Measurements from ENCODE around the gene LONRF3. TPM values are rescaled to one million over a fixed set of nuclear protein-coding genes. Genes with fewer than 3 reads are reported as not detected.
"Not testable (repeated sequence)": the region's sequence is repeated elsewhere in the genome, so short reads cannot be mapped to it uniquely, and the experiment has no call there.

LONRF3 gene
- total RNA-seq, 3 donors from 2014 or later: 8.1 to 16.2 (median 9.8) TPM

- H3K4me3 ChIP-seq: no peak overlapping the region
- ATAC-seq: no peak
- intact Hi-C loops (cut with DNase I, micrococcal nuclease): no loop called here
- no peak for TF ChIP-seq CTCF (IDR thresholded peaks at IDR 0.05)
- H3K36me3 ChIP-seq (ENCODE audit: low read depth): no peaks in the 10 kb centered on the region
- no peak for DNase-seq
- no peaks in the 10 kb centered on the region for H3K9me3 ChIP-seq
- no peaks in the 10 kb centered on the region for H3K4me1 ChIP-seq (ENCODE audit: low read depth)
These were observed 38.7 kb downstream of the LONRF3 start for GRCh38 chrX:119013164-119013563.

- DNase-seq: peak in 1 of 3 donors; percentile 4
- H3K4me1 ChIP-seq (ENCODE audit: low read depth): no peaks in the 10 kb centered on the region
- intact Hi-C loops (cut with DNase I, micrococcal nuclease): no loop called here
- peak; percentile 34 for ATAC-seq
- no peak for TF ChIP-seq CTCF (IDR thresholded peaks at IDR 0.05)
- no peaks in the 10 kb centered on the region for H3K36me3 ChIP-seq (ENCODE audit: low read depth)
- H3K9me3 ChIP-seq: no peaks in the 10 kb centered on the region
- no peak overlapping the region for H3K4me3 ChIP-seq
These were observed 41.2 kb downstream of the LONRF3 start for GRCh38 chrX:119015407-119016237.

- Histone ChIP-seq H3K36me3 (ENCODE audit: low read depth) (no peaks in the 10 kb centered on the region), H3K4me3 (no peak overlapping the region), H3K4me1 (ENCODE audit: low read depth) (no peaks in the 10 kb centered on the region), H3K9me3 (no peaks in the 10 kb centered on the region)
- ATAC-seq: no peak
- no peak for DNase-seq
- intact Hi-C loops (cut with DNase I, micrococcal nuclease): no loop called here
- TF ChIP-seq CTCF (IDR thresholded peaks at IDR 0.05): no peak
These were observed 42.7 kb downstream of the LONRF3 start for GRCh38 chrX:119017077-119017476.

GRCh38 chrX:119025900-119026299, 51.5 kb downstream of the LONRF3 start:
- DNase-seq: no peak
- TF ChIP-seq CTCF (IDR thresholded peaks at IDR 0.05): no peak

GRCh38 chrX:119026344-119026743, 51.9 kb downstream of the LONRF3 start:
- DNase-seq; intact Hi-C loops (cut with DNase I, micrococcal nuclease); H3K4me3 ChIP-seq; ATAC-seq; H3K4me1 ChIP-seq (ENCODE audit: low read depth); H3K9me3 ChIP-seq; H3K36me3 ChIP-seq (ENCODE audit: low read depth): not testable (repeated sequence)

More at GRCh38 chrX:119025900-119026299, 51.5 kb downstream of the LONRF3 start:
- no peaks in the 10 kb centered on the region for H3K9me3 ChIP-seq
- no peak for ATAC-seq
- intact Hi-C loops (cut with DNase I, micrococcal nuclease): no loop called here
- H3K4me1 ChIP-seq (ENCODE audit: low read depth): no peaks in the 10 kb centered on the region
- no peaks in the 10 kb centered on the region for H3K36me3 ChIP-seq (ENCODE audit: low read depth)
- H3K4me3 ChIP-seq: no peak overlapping the region

- H3K9me3 ChIP-seq; H3K36me3 ChIP-seq (ENCODE audit: low read depth); DNase-seq; H3K4me1 ChIP-seq (ENCODE audit: low read depth); intact Hi-C loops (cut with DNase I, micrococcal nuclease); H3K4me3 ChIP-seq; ATAC-seq: not testable (repeated sequence)
These were observed 53.7 kb downstream of the LONRF3 start for GRCh38 chrX:119027960-119028732.
